Lung (tissue), 12 donors: Measurements from ENCODE around the gene SLC34A1. TPM values are rescaled to one million over a fixed set of nuclear protein-coding genes. Genes with fewer than 3 reads are reported as not detected.
"Not testable (repeated sequence)": the region's sequence is repeated elsewhere in the genome, so short reads cannot be mapped to it uniquely, and the experiment has no call there.

Experiments used
- ATAC-seq: fragments of 200-7000 bp; cut with Tn5 transposase; one replicate; pipeline ENCODE4 v1.9.1; 2020; ENCODE audit warnings: moderate number of reproducible peaks; ENCODE audit not compliant: insufficient read depth, low FRiP score
- DNase-seq, 3 donors: peaks; one replicate each; pipeline ENCODE4 v3.0.0-alpha.2; 2013 to 2017
- H3K27ac ChIP-seq, 2 donors: one replicate each; pipeline ENCODE4 v1.5.1; 2013; ENCODE audit warnings: mild to moderate bottlenecking in 2 of 2, moderate library complexity in 2 of 2, control low read depth in 1 of 2, inconsistent platforms in 1 of 2, low read depth in 1 of 2, low read length in 1 of 2
- H3K27me3 ChIP-seq, 3 donors: one replicate each; pipeline ENCODE4 v1.5.1; 2013; ENCODE audit warnings: low read length in 2 of 3; ENCODE audit not compliant: control insufficient read depth in 3 of 3, insufficient read depth in 3 of 3
- H3K36me3 ChIP-seq, 4 donors: one replicate each; pipeline ENCODE4 v1.5.1; 2013; ENCODE audit warnings: low read length in 4 of 4, mild to moderate bottlenecking in 1 of 4, moderate library complexity in 1 of 4; ENCODE audit not compliant: control insufficient read depth in 4 of 4, insufficient read depth in 4 of 4
- H3K4me1 ChIP-seq, 5 donors: one replicate each; pipeline ENCODE4 v1.5.1; 2013; ENCODE audit warnings: low read length in 5 of 5, mild to moderate bottlenecking in 2 of 5, moderate library complexity in 1 of 5; ENCODE audit not compliant: control insufficient read depth in 5 of 5, insufficient read depth in 5 of 5
- H3K4me3 ChIP-seq: one replicate; pipeline ENCODE4 v1.5.1; 2013; ENCODE audit warnings: mild to moderate bottlenecking, control low read depth, moderate library complexity
- H3K9ac ChIP-seq, 2 donors: one replicate each; pipeline ENCODE4 v1.5.1; 2013; ENCODE audit warnings: low read length in 2 of 2, control low read depth in 1 of 2; ENCODE audit not compliant: insufficient read depth in 1 of 2
- H3K9me3 ChIP-seq, 4 donors: one replicate each; pipeline ENCODE4 v1.5.1; 2013; ENCODE audit warnings: low read length in 3 of 4, mild to moderate bottlenecking in 1 of 4, moderate library complexity in 1 of 4; ENCODE audit not compliant: control insufficient read depth in 4 of 4, insufficient read depth in 3 of 4
- WGBS, 2 donors: extraction: QIAGEN DNeasy Blood & Tissue Kit; methylation state at CpG; one replicate each; pipeline ENCODE4 v1.1.7; 2013; 5-methylcytosine and 5-hydroxymethylcytosine counted together
- polyA plus RNA-seq, 2 donors: library from polyadenylated mRNA; stranded (reverse); fragments of 200-250 nt; gene quantifications; one replicate each; pipeline ENCODE4 v1.2.1, GENCODE V29; 2013
- total RNA-seq, 2 donors: library from RNA; depleted of rRNA in 1 of 2; stranded (reverse); fragments of >200 nt in 1 of 2; gene quantifications; one replicate each; pipeline ENCODE4 v1.2.1, GENCODE V29; 2014 to 2021
- TF ChIP-seq, protein P1 (sequence below): IDR thresholded peaks from 2 replicates; pipeline ENCODE4 v1.5.1; 2012; ENCODE audit warnings: mild to moderate bottlenecking; ENCODE audit errors: control extremely low read depth, extremely low read depth
- donor health status: control.
- donor health status: control.
- donor health status: Bipolar disorder and iron deficiency.
- donor health status: healthy.
- donor health status: DM: yes; HTN: yes; CAD: no.

The SLC34A1 gene
- total and polyA plus RNA-seq, 4 donors, result 0.02 TPM; not detected in 3

DNA sequence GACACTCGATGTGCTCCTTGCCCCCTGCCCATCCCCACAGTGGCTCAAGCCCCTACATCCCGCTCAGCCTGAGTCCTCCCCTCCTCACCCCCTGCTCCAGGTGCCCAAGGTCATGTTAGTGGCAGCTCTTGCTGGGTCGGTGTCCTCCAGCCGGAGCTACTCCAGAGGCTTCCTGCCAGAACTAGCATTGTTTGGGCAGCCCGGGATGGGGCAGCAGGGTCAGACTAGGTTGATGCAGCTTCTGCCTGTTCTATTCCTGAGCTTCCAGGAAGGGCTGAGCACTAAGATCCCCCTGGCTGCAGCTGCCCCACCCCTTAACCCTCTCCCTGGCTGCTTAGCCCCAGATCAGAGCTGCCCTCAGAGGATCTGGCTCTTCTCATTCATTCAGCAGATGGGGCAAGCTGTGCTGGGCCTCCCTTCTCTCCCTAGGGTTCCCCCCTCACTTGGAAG, 25.8 kb upstream of the SLC34A1 start:
- H3K4me3 ChIP-seq, result peak overlapping the region; percentile 2
- TF ChIP-seq, protein P1, sequence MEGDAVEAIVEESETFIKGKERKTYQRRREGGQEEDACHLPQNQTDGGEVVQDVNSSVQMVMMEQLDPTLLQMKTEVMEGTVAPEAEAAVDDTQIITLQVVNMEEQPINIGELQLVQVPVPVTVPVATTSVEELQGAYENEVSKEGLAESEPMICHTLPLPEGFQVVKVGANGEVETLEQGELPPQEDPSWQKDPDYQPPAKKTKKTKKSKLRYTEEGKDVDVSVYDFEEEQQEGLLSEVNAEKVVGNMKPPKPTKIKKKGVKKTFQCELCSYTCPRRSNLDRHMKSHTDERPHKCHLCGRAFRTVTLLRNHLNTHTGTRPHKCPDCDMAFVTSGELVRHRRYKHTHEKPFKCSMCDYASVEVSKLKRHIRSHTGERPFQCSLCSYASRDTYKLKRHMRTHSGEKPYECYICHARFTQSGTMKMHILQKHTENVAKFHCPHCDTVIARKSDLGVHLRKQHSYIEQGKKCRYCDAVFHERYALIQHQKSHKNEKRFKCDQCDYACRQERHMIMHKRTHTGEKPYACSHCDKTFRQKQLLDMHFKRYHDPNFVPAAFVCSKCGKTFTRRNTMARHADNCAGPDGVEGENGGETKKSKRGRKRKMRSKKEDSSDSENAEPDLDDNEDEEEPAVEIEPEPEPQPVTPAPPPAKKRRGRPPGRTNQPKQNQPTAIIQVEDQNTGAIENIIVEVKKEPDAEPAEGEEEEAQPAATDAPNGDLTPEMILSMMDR, result no peak
- H3K36me3 ChIP-seq, result no peaks in the 10 kb centered on the region
- no peaks in the 10 kb centered on the region for H3K9me3 ChIP-seq
- WGBS, 2 donors, result 14 to 34% methylated on average over 5 of the region's 5 CpGs
- H3K27me3 ChIP-seq, result peaks cover 0 to 2% (median 0%) of the 10 kb centered on the region in 3 donors
- H3K27ac ChIP-seq, result no peak overlapping the region
- H3K9ac ChIP-seq, result no peak overlapping the region
- peaks cover 0 to 5% (median 3%) of the 10 kb centered on the region in 5 donors for H3K4me1 ChIP-seq
- ATAC-seq, result no peak
- no peak for DNase-seq

DNA sequence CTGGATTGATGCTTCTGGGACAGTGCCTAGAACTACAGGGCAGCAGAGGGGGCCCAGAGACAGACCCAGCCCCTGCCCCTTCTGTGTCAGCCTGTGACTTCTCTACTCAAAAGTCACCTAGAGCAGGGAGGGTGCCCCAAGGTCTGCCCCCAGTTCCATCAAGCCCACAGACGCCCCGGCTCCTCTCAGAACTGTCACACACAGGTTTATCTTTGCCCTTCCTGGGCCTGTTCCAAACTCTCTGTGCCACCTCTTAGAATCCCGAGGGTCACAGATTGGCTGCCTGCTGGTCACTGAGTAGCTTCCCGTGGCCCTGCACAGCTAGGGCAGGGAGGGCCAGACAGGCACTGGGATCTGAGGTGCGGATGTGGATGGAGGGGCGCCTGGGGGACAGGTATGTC, 24.8 kb upstream of the SLC34A1 start:
- DNase-seq (no peak), ATAC-seq (no peak)
- H3K36me3 ChIP-seq, result no peaks in the 10 kb centered on the region
- WGBS, 2 donors, result 82 to 87% methylated on average over 6 of the region's 6 CpGs
- H3K4me3 ChIP-seq, result no peak overlapping the region
- H3K27ac ChIP-seq, result no peak overlapping the region
- TF ChIP-seq, protein P1, result no peak
- peaks cover 0 to 5% (median 0%) of the 10 kb centered on the region in 3 donors for H3K27me3 ChIP-seq
- no peaks in the 10 kb centered on the region for H3K9me3 ChIP-seq
- peaks cover 0 to 8% (median 3%) of the 10 kb centered on the region in 5 donors for H3K4me1 ChIP-seq
- no peak overlapping the region for H3K9ac ChIP-seq

DNA sequence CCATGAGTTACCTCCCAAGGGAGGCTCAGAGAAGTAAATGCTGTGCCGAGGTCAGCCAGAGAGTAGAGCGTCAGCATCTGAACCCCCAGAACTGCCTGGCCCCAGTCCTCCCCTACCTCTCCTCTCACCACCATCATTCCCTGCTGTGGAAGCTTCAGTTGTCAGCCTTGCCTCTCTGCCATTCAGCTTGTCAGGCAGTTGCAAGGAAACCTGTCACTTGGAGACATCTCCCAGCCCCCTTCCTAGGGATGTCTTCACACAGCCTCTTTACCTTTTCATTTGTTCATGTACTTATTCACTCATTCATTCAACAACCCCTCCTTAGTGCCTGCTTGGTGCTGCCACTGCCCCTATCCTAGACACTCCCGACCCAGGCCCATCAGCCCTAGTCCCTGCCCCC, 24.4 kb upstream of the SLC34A1 start:
- Histone ChIP-seq H3K27me3 (peaks cover 0 to 5% (median 0%) of the 10 kb centered on the region in 3 donors), H3K27ac (no peak overlapping the region), H3K9ac (no peak overlapping the region), H3K4me3 (no peak overlapping the region), H3K36me3 (no peaks in the 10 kb centered on the region), H3K4me1 (peaks cover 0 to 8% (median 2%) of the 10 kb centered on the region in 5 donors), H3K9me3 (no peaks in the 10 kb centered on the region)
- no peak for ATAC-seq
- TF ChIP-seq, protein P1, result no peak
- 90 to 91% methylated on average over 3 of the region's 3 CpGs for WGBS, 2 donors
- no peak for DNase-seq

DNA sequence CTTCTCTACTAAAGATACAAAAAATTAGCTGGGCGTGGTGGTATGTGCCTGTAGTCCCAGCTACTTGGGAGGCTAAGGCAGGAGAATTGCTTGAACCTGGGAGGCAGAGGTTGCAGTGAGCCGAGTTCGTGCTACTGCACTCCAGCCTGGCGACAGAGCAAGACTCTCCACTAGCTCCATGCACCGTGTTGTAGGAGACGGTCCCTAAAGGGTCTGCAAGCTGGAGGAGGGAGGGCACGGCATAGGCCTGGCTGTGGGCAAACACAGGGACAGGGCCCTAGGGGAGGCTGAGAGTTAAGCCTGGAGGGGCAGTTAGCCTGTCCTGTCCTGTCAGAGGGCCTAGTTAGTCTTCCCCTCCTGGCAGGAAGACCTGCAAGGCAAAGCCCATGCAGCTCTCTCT, 23.5 kb upstream of the SLC34A1 start:
- H3K27me3 ChIP-seq, H3K9me3 ChIP-seq, H3K36me3 ChIP-seq, H3K9ac ChIP-seq, H3K27ac ChIP-seq, DNase-seq, H3K4me1 ChIP-seq, H3K4me3 ChIP-seq, ATAC-seq: not testable (repeated sequence)
- WGBS, 2 donors, result 94 to 100% methylated on average over 7 of the region's 7 CpGs
